ENCODE measurements around the gene DLGAP1. TPM values are rescaled to one million over a fixed set of nuclear protein-coding genes. Genes with fewer than 3 reads are reported as not detected.

The DLGAP1 gene
- total and polyA plus RNA-seq, 2 experiments from 2014 or later: 3.1 to 6.5 TPM

- no peaks in the 10 kb centered on the region for H3K9me3 ChIP-seq (ENCODE audit: low read depth)
- H3K27ac ChIP-seq: no peak overlapping the region
- no peaks in the 10 kb centered on the region for H3K36me3 ChIP-seq (replicated peaks; ENCODE audit: insufficient read depth, low read depth)
- no peaks in the 10 kb centered on the region for H4K20me1 ChIP-seq (ENCODE audit: insufficient read depth, poor library complexity, severe bottlenecking)
- 92% methylated on average over 3 of the region's 3 CpGs for WGBS (ENCODE audit: low lambda C conversion rate, missing lambda C conversion rate)
- H3K4me2 ChIP-seq: no peak overlapping the region
- H3K79me2 ChIP-seq: no peaks in the 10 kb centered on the region
- TF ChIP-seq EZH2 (IDR thresholded peaks at IDR 0.05; ENCODE audit: borderline replicate concordance) (no peak), EZH2phosphoT487 (IDR thresholded peaks at IDR 0.05; ENCODE audit: low read depth, severe bottlenecking, unreplicated experiment) (no peak), CTCF (IDR thresholded peaks at IDR 0.05; ENCODE audit: poor library complexity) (no peak)
- H2AFZ ChIP-seq: no peak overlapping the region
- no peak overlapping the region for H3K4me3 ChIP-seq
- DNase-seq (ENCODE audit: low spot score): no peak
- H3K4me1 ChIP-seq (ENCODE audit: insufficient read depth): no peaks in the 10 kb centered on the region
- no peaks in the 10 kb centered on the region for H3K27me3 ChIP-seq
- H3K9me2 ChIP-seq (replicated peaks; ENCODE audit: insufficient read depth): no peaks in the 10 kb centered on the region
These were observed 195.0 kb downstream of the DLGAP1 start for GRCh38 chr18:4260107-4260506.

- TF ChIP-seq EZH2 (IDR thresholded peaks at IDR 0.05; ENCODE audit: borderline replicate concordance): no peak
- no peak for TF ChIP-seq CTCF (IDR thresholded peaks at IDR 0.05; ENCODE audit: poor library complexity)
- no peak for TF ChIP-seq EZH2phosphoT487 (IDR thresholded peaks at IDR 0.05; ENCODE audit: low read depth, severe bottlenecking, unreplicated experiment)
- no peaks in the 10 kb centered on the region for H3K9me3 ChIP-seq (ENCODE audit: low read depth)
- H3K27me3 ChIP-seq: no peaks in the 10 kb centered on the region
- 60% methylated on average over 7 of the region's 7 CpGs for WGBS (ENCODE audit: low lambda C conversion rate, missing lambda C conversion rate)
- H3K36me3 ChIP-seq (replicated peaks; ENCODE audit: insufficient read depth, low read depth): no peaks in the 10 kb centered on the region
- no peaks in the 10 kb centered on the region for H4K20me1 ChIP-seq (ENCODE audit: insufficient read depth, poor library complexity, severe bottlenecking)
- DNase-seq (ENCODE audit: low spot score): no peak
- no peaks in the 10 kb centered on the region for H3K9me2 ChIP-seq (replicated peaks; ENCODE audit: insufficient read depth)
- no peak overlapping the region for H3K4me3 ChIP-seq
- H3K4me2 ChIP-seq: no peak overlapping the region
- H3K27ac ChIP-seq: no peak overlapping the region
- no peaks in the 10 kb centered on the region for H3K79me2 ChIP-seq
- H2AFZ ChIP-seq: no peak overlapping the region
- no peaks in the 10 kb centered on the region for H3K4me1 ChIP-seq (ENCODE audit: insufficient read depth)
These were observed 198.2 kb downstream of the DLGAP1 start for GRCh38 chr18:4256766-4257417.

GRCh38 chr18:4254840-4255239, 200.3 kb downstream of the DLGAP1 start:
- Histone ChIP-seq H3K36me3 (replicated peaks; ENCODE audit: insufficient read depth, low read depth) (no peaks in the 10 kb centered on the region), H2AFZ (no peak overlapping the region), H3K9me2 (replicated peaks; ENCODE audit: insufficient read depth) (no peaks in the 10 kb centered on the region), H3K27ac (no peak overlapping the region), H3K4me2 (no peak overlapping the region), H3K4me1 (ENCODE audit: insufficient read depth) (no peaks in the 10 kb centered on the region), H4K20me1 (ENCODE audit: insufficient read depth, poor library complexity, severe bottlenecking) (no peaks in the 10 kb centered on the region), H3K9me3 (ENCODE audit: low read depth) (no peaks in the 10 kb centered on the region), H3K79me2 (no peaks in the 10 kb centered on the region), H3K27me3 (no peaks in the 10 kb centered on the region), H3K4me3 (no peak overlapping the region)
- no peak for TF ChIP-seq EZH2 (IDR thresholded peaks at IDR 0.05; ENCODE audit: borderline replicate concordance)
- TF ChIP-seq CTCF (IDR thresholded peaks at IDR 0.05; ENCODE audit: poor library complexity): no peak
- no peak for TF ChIP-seq EZH2phosphoT487 (IDR thresholded peaks at IDR 0.05; ENCODE audit: low read depth, severe bottlenecking, unreplicated experiment)
- no peak for DNase-seq (ENCODE audit: low spot score)
- 84% methylated on average over 7 of the region's 7 CpGs for WGBS (ENCODE audit: low lambda C conversion rate, missing lambda C conversion rate)
